Measurements from ENCODE around the gene EHD1. TPM values are rescaled to one million over a fixed set of nuclear protein-coding genes. Genes with fewer than 3 reads are reported as not detected.

The EHD1 gene
- polyA plus RNA-seq, 4 donors: 31.3 to 94.0 (median 34.5) TPM

GRCh38 chr11:64838600-64839334, 39.7 kb downstream of the EHD1 start:
- H3K9me3 ChIP-seq (ENCODE audit: control insufficient read depth in 2 of 2, insufficient read depth in 1 of 2, low read depth in 1 of 2, low read length in 1 of 2): no peaks in the 10 kb centered on the region
- H3K36me3 ChIP-seq (ENCODE audit: control insufficient read depth in 3 of 3, insufficient read depth in 2 of 3, low read depth in 1 of 3, low read length in 3 of 3): peaks cover 2 to 79% (median 17%) of the 10 kb centered on the region in 3 donors
- no peak for DNase-seq
- peaks cover 0 to 21% (median 0%) of the 10 kb centered on the region in 3 donors for H3K4me1 ChIP-seq (ENCODE audit: control insufficient read depth in 3 of 3, insufficient read depth in 2 of 3, low read depth in 1 of 3, low read length in 2 of 3)
- H3K27ac ChIP-seq (ENCODE audit: low read depth in 1 of 3, low read length in 2 of 3): no peak overlapping the region
- no peak for FAIRE-seq
- 92 to 95% (median 93%) methylated on average over 26 to 28 of the region's 28 CpGs for WGBS, 3 donors
- H3K27me3 ChIP-seq (ENCODE audit: control insufficient read depth in 3 of 3, insufficient read depth in 3 of 3, low read length in 3 of 3): no peaks in the 10 kb centered on the region
- H3K4me3 ChIP-seq (ENCODE audit: low read depth in 1 of 3, low read length in 3 of 3): no peak overlapping the region

GRCh38 chr11:64837887-64838351, 40.5 kb downstream of the EHD1 start:
- H3K4me3 ChIP-seq (ENCODE audit: low read depth in 1 of 3, low read length in 3 of 3): no peak overlapping the region
- H3K27me3 ChIP-seq (ENCODE audit: control insufficient read depth in 3 of 3, insufficient read depth in 3 of 3, low read length in 3 of 3): no peaks in the 10 kb centered on the region
- no peaks in the 10 kb centered on the region for H3K9me3 ChIP-seq (ENCODE audit: control insufficient read depth in 2 of 2, insufficient read depth in 1 of 2, low read depth in 1 of 2, low read length in 1 of 2)
- peaks cover 0 to 13% (median 0%) of the 10 kb centered on the region in 3 donors for H3K4me1 ChIP-seq (ENCODE audit: control insufficient read depth in 3 of 3, insufficient read depth in 2 of 3, low read depth in 1 of 3, low read length in 2 of 3)
- peaks cover 2 to 88% (median 22%) of the 10 kb centered on the region in 3 donors for H3K36me3 ChIP-seq (ENCODE audit: control insufficient read depth in 3 of 3, insufficient read depth in 2 of 3, low read depth in 1 of 3, low read length in 3 of 3)
- WGBS, 3 donors: 80 to 88% (median 83%) methylated on average over 9 to 10 of the region's 10 CpGs
- H3K27ac ChIP-seq (ENCODE audit: low read depth in 1 of 3, low read length in 2 of 3): no peak overlapping the region
- FAIRE-seq: no peak
- DNase-seq: no peak

GRCh38 chr11:64836448-64837072, 41.9 kb downstream of the EHD1 start:
- DNase-seq: no peak
- peaks cover 2 to 96% (median 30%) of the 10 kb centered on the region in 3 donors for H3K36me3 ChIP-seq (ENCODE audit: control insufficient read depth in 3 of 3, insufficient read depth in 2 of 3, low read depth in 1 of 3, low read length in 3 of 3)
- H3K27ac ChIP-seq (ENCODE audit: low read depth in 1 of 3, low read length in 2 of 3): no peak overlapping the region
- FAIRE-seq: no peak
- no peaks in the 10 kb centered on the region for H3K27me3 ChIP-seq (ENCODE audit: control insufficient read depth in 3 of 3, insufficient read depth in 3 of 3, low read length in 3 of 3)
- WGBS, 3 donors: 79 to 86% (median 83%) methylated on average over 11 to 16 of the region's 16 CpGs
- no peaks in the 10 kb centered on the region for H3K4me1 ChIP-seq (ENCODE audit: control insufficient read depth in 3 of 3, insufficient read depth in 2 of 3, low read depth in 1 of 3, low read length in 2 of 3)
- H3K4me3 ChIP-seq (ENCODE audit: low read depth in 1 of 3, low read length in 3 of 3): no peak overlapping the region
- H3K9me3 ChIP-seq (ENCODE audit: control insufficient read depth in 2 of 2, insufficient read depth in 1 of 2, low read depth in 1 of 2, low read length in 1 of 2): no peaks in the 10 kb centered on the region

DNA sequence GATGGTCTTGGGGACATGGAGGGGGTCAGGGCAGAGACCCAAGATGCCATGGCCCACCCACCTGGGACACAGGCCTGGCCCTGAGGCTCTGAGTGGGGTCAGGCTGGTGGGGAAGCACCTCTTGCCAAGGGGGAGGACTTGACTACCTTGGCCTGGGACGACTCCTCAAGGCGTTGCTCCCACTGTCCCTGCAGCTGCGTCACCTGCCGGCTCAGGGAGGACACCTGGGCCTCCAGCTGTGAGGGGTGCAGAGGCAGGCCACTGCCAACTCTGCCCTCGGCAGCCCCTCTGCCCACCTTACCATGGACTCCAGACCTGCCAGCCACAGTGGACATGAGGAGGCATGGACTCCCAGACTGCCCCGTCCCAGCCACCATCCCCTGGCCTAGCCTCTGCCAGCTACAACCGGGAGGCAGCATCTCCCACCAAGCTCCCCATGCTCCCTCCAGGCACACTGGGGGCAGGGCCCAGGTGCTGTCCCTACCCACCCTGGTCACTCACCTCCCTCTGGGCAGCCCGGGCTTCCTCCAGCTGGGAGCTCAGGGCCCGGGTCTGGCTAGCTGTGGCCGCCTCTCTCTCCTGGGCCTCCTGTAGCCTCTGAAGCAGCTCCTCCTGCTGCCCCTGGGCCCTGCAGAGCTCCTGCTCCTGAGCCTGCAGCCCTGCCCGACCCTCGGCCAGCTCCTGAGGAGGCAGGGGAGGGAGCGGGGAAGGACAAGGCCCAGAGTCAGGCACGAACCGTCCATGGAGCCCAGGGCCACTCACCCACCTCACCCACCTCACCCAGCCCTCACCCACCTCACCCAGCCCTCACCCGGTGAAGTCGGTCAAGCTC, 42.6 kb downstream of the EHD1 start:
- Histone ChIP-seq H3K27me3 (ENCODE audit: control insufficient read depth in 3 of 3, insufficient read depth in 3 of 3, low read length in 3 of 3) (no peaks in the 10 kb centered on the region), H3K4me1 (ENCODE audit: control insufficient read depth in 3 of 3, insufficient read depth in 2 of 3, low read depth in 1 of 3, low read length in 2 of 3) (no peaks in the 10 kb centered on the region), H3K27ac (ENCODE audit: low read depth in 1 of 3, low read length in 2 of 3) (peak overlapping the region in 1 of 3 donors; percentile 43), H3K4me3 (ENCODE audit: low read depth in 1 of 3, low read length in 3 of 3) (no peak overlapping the region), H3K9me3 (ENCODE audit: control insufficient read depth in 2 of 2, insufficient read depth in 1 of 2, low read depth in 1 of 2, low read length in 1 of 2) (no peaks in the 10 kb centered on the region), H3K36me3 (ENCODE audit: control insufficient read depth in 3 of 3, insufficient read depth in 2 of 3, low read depth in 1 of 3, low read length in 3 of 3) (peaks cover 2 to 95% (median 30%) of the 10 kb centered on the region in 3 donors)
- 71 to 90% (median 75%) methylated on average over 16 to 17 of the region's 17 CpGs for WGBS, 3 donors
- FAIRE-seq (no peak), DNase-seq (no peak)

GRCh38 chr11:64834723-64835615, 43.5 kb downstream of the EHD1 start:
- no peak overlapping the region for H3K4me3 ChIP-seq (ENCODE audit: low read depth in 1 of 3, low read length in 3 of 3)
- 59 to 82% (median 73%) methylated on average over 24 to 29 of the region's 29 CpGs for WGBS, 3 donors
- FAIRE-seq (no peak), DNase-seq (peak in 1 of 2 donors; percentile 76)
- no peaks in the 10 kb centered on the region for H3K4me1 ChIP-seq (ENCODE audit: control insufficient read depth in 3 of 3, insufficient read depth in 2 of 3, low read depth in 1 of 3, low read length in 2 of 3)
- H3K36me3 ChIP-seq (ENCODE audit: control insufficient read depth in 3 of 3, insufficient read depth in 2 of 3, low read depth in 1 of 3, low read length in 3 of 3): peaks cover 0 to 94% (median 30%) of the 10 kb centered on the region in 3 donors
- no peaks in the 10 kb centered on the region for H3K27me3 ChIP-seq (ENCODE audit: control insufficient read depth in 3 of 3, insufficient read depth in 3 of 3, low read length in 3 of 3)
- H3K27ac ChIP-seq (ENCODE audit: low read depth in 1 of 3, low read length in 2 of 3): peak overlapping the region in 1 of 3 donors; percentile 43
- no peaks in the 10 kb centered on the region for H3K9me3 ChIP-seq (ENCODE audit: control insufficient read depth in 2 of 2, insufficient read depth in 1 of 2, low read depth in 1 of 2, low read length in 1 of 2)

GRCh38 chr11:64834031-64834722, 44.2 kb downstream of the EHD1 start:
- no peak for FAIRE-seq
- H3K27me3 ChIP-seq (ENCODE audit: control insufficient read depth in 3 of 3, insufficient read depth in 3 of 3, low read length in 3 of 3): no peaks in the 10 kb centered on the region
- no peak overlapping the region for H3K4me3 ChIP-seq (ENCODE audit: low read depth in 1 of 3, low read length in 3 of 3)
- peaks cover 0 to 94% (median 27%) of the 10 kb centered on the region in 3 donors for H3K36me3 ChIP-seq (ENCODE audit: control insufficient read depth in 3 of 3, insufficient read depth in 2 of 3, low read depth in 1 of 3, low read length in 3 of 3)
- no peaks in the 10 kb centered on the region for H3K4me1 ChIP-seq (ENCODE audit: control insufficient read depth in 3 of 3, insufficient read depth in 2 of 3, low read depth in 1 of 3, low read length in 2 of 3)
- no peak for DNase-seq
- no peaks in the 10 kb centered on the region for H3K9me3 ChIP-seq (ENCODE audit: control insufficient read depth in 2 of 2, insufficient read depth in 1 of 2, low read depth in 1 of 2, low read length in 1 of 2)
- WGBS, 3 donors: 92 to 95% (median 95%) methylated on average over 17 to 25 of the region's 25 CpGs
- H3K27ac ChIP-seq (ENCODE audit: low read depth in 1 of 3, low read length in 2 of 3): no peak overlapping the region

DNA sequence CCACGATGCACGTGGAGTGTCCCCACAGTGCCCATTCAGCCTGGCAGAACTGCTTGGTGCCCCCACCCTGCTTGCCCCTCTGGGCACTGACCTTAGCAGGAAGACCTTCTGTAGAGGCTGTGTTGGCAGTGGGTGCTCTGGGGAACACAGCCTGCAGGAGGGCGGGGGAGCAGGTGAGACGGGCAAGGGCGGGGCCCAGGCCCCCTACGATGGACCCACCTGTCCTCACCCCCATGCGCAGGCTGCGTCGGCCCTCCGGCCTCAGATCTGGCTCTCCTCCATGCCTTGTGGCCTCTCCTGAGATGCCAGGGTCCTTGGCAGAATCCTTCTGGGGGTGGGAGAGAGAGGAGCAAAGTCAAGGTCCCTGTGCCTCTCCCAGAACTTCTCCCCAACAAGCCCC, 44.9 kb downstream of the EHD1 start:
- Histone ChIP-seq H3K4me3 (ENCODE audit: low read depth in 1 of 3, low read length in 3 of 3) (no peak overlapping the region), H3K36me3 (ENCODE audit: control insufficient read depth in 3 of 3, insufficient read depth in 2 of 3, low read depth in 1 of 3, low read length in 3 of 3) (peaks cover 0 to 92% (median 27%) of the 10 kb centered on the region in 3 donors), H3K4me1 (ENCODE audit: control insufficient read depth in 3 of 3, insufficient read depth in 2 of 3, low read depth in 1 of 3, low read length in 2 of 3) (no peaks in the 10 kb centered on the region), H3K9me3 (ENCODE audit: control insufficient read depth in 2 of 2, insufficient read depth in 1 of 2, low read depth in 1 of 2, low read length in 1 of 2) (no peaks in the 10 kb centered on the region), H3K27me3 (ENCODE audit: control insufficient read depth in 3 of 3, insufficient read depth in 3 of 3, low read length in 3 of 3) (no peaks in the 10 kb centered on the region), H3K27ac (ENCODE audit: low read depth in 1 of 3, low read length in 2 of 3) (no peak overlapping the region)
- 87 to 90% (median 89%) methylated on average over 10 of the region's 10 CpGs for WGBS, 3 donors
- DNase-seq: no peak
- FAIRE-seq: no peak
